Subcutaneous adipose tissue (tissue), 4 donors: ENCODE measurements around the gene C12orf60. TPM values are rescaled to one million over a fixed set of nuclear protein-coding genes. Genes with fewer than 3 reads are reported as not detected.

Source experiments
- total RNA-seq, 4 donors: library from RNA; depleted of rRNA; stranded (reverse); fragments of >200 nt; gene quantifications; one replicate each; pipeline ENCODE4 v1.1.0, GENCODE V29; 2016
- TF ChIP-seq, protein P1 (sequence below): fragments of 450-650 bp; IDR thresholded peaks from one replicate; pipeline ENCODE4 v1.5.1; 2016; ENCODE audit warnings: low read depth, mild to moderate bottlenecking, control low read depth, antibody characterized with exemption, moderate library complexity

Gene C12orf60
- total RNA-seq, 4 donors from 2014 or later = 0.34 to 2.0 (median 1.4) TPM

DNA sequence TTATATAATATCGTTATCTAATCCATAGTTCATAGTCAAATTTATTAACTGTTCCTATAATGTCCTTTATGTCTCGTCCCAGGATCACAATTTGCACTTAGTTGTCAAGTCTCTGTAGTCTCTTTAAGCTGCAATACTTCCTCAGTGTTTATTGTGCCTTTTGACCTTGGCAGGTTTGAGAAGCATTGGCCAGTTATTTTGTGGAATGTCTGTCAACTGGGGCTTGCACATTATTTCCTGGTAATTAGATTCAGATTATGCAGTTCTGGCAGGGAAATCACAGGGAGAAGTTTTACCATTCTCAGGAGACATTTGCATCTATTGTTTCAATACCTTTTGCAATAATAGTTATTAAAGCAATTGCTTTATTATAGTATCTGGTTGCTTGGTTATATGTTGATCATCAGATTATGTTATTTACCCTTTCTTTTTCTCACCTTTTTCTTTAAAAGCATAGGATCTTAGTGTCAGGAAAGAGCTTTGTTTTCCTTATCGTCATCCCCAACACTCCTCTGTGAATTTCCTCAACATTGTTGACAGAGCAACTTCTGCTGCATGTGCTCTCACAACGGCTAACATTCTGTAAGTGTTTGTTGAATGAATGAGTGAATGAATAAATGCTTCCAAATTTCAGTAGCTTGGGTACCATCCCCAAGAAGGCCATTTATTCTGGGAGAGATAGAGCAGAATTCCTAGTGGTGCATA is 43.6 kb downstream of the C12orf60 start:
- TF ChIP-seq, protein P1, sequence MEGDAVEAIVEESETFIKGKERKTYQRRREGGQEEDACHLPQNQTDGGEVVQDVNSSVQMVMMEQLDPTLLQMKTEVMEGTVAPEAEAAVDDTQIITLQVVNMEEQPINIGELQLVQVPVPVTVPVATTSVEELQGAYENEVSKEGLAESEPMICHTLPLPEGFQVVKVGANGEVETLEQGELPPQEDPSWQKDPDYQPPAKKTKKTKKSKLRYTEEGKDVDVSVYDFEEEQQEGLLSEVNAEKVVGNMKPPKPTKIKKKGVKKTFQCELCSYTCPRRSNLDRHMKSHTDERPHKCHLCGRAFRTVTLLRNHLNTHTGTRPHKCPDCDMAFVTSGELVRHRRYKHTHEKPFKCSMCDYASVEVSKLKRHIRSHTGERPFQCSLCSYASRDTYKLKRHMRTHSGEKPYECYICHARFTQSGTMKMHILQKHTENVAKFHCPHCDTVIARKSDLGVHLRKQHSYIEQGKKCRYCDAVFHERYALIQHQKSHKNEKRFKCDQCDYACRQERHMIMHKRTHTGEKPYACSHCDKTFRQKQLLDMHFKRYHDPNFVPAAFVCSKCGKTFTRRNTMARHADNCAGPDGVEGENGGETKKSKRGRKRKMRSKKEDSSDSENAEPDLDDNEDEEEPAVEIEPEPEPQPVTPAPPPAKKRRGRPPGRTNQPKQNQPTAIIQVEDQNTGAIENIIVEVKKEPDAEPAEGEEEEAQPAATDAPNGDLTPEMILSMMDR = no peak

GRCh38 chr12:14849661-14850060 is 46.2 kb downstream of the C12orf60 start:
- TF ChIP-seq, protein P1 = no peak

DNA sequence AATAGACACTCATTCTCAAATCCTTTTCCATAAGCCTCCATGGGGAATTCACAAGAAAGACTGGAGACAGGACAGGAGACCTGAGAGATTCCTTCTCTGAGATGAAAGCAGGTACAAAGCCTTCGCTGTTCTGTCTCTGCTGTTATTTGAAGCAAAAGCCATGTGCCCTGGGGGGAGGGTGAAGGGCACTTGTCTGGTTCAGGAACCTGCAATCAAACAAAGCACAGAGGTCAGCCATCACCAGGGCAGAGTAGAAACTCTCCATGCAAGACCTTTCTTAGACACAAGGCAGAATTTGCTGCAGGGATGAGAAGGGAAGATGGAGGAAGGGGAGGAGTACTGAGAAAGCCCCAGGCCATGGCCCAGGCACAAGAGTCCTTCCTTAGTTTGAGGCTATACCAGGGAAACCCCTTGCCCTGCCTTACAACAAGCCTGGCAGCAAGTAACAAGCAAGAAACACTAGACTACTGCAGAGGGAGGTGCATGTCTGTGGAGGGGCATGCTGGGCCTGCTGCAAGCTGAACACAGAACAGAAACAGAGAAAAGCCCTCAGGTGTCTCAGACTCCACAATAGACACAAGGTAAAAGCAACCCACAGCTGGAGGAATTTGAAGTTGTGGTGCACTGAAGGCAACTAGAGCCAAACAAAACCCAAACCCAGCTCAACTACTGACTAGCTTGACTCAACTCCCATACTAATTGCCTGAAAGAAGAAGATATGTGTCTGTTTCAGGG is 47.6 kb downstream of the C12orf60 start:
- TF ChIP-seq, protein P1 = no peak

GRCh38 chr12:14852880-14853279 is 49.4 kb downstream of the C12orf60 start:
- TF ChIP-seq, protein P1 = no peak

- TF ChIP-seq, protein P1 = no peak
Measured at GRCh38 chr12:14853961-14854360, 50.5 kb downstream of the C12orf60 start.

DNA sequence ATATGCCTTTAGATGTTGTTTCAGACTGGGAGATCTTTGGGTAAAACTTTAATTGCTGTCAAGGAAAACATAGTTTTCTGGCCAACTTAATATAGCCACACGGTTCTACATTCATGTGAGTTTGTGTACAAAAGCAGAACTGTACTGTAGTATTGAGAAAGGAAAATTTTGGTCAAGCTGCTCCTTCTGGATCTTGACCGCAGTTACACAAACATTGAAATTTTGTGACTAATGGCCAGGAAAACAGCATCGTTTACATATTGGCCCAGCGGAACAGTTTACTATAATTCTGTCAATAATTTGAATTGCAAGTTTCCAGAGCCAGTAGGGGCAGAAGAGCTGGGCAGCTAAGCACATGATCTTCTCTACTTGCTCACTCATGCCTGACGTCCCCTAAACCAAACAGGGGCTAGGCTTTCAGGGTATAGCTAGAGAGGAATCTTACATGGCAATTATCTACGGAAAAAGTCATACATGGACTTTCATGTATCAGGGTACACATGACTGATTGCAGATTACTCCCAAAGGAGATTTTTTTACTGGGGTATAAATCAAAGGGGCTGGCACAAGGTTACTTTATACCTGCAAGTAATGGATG is 51.2 kb downstream of the C12orf60 start:
- TF ChIP-seq, protein P1 = no peak

DNA sequence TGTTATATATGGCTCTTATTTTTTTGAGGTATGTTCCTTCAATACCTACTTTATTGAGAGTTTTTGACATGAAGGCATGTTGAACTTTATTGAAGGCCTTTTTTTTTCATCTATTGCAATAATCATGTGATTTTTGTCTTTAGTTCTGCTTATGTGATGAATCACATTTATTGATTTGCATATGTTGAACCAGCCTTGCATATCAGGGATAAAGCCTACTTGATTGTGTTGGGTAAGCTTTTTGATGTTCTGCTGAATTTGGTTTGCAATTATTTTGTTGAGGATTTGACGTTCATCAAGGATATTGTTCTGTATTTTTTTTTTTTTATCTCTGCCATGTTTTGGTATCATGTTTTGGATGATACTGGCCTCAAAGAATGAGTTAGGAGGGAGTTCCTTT is 55.0 kb downstream of the C12orf60 start:
- TF ChIP-seq, protein P1 = no peak
